ENCODE measurements around the gene ZBTB37. TPM values are rescaled to one million over a fixed set of nuclear protein-coding genes. Genes with fewer than 3 reads are reported as not detected.

The ZBTB37 gene
- total RNA-seq, 6 experiments from 2014 or later = 2.8 to 6.1 (median 4.7) TPM

DNA sequence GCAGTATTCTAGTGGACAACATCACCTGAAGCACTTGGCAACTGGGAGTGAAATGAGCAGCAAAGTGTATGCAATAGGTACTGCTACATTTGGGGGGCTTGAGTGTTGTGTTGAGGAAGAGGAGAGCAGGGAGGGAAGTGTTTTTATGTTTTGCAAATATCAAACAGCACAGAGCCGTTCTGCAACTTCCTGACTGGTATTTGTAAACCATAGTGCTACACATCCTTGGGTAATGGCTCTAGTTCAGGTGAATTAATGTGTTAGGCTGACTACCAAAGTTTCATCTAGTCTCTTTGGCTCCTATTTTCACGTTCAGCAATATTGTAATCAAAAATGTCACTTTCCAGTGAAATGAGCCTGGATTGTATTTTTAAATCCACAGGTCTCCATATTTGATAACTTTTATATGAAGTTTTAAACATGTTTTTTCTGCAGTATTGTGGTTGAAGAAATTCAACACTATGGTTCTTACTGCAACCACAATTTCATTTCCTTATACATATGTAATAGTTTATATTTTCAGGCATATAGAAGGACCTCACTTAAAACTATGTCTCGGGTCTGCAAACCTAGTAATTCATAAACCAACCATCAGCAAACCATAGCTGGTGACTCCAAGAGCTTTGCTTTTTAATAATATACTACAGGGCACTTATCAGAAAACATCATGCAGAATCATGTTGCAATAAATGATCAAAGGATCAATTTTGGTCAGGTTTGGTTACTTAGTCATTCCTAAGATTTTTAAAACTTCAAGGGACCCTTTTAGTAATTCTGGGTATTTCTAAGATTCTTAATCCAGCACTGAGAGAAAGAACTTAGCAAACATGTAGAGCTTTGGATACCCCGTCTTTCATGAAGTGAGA is 18.8 kb downstream of the ZBTB37 start:
- H3K27me3 ChIP-seq = no peaks in the 10 kb centered on the region
- TF ChIP-seq, protein P1, sequence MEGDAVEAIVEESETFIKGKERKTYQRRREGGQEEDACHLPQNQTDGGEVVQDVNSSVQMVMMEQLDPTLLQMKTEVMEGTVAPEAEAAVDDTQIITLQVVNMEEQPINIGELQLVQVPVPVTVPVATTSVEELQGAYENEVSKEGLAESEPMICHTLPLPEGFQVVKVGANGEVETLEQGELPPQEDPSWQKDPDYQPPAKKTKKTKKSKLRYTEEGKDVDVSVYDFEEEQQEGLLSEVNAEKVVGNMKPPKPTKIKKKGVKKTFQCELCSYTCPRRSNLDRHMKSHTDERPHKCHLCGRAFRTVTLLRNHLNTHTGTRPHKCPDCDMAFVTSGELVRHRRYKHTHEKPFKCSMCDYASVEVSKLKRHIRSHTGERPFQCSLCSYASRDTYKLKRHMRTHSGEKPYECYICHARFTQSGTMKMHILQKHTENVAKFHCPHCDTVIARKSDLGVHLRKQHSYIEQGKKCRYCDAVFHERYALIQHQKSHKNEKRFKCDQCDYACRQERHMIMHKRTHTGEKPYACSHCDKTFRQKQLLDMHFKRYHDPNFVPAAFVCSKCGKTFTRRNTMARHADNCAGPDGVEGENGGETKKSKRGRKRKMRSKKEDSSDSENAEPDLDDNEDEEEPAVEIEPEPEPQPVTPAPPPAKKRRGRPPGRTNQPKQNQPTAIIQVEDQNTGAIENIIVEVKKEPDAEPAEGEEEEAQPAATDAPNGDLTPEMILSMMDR (IDR thresholded peaks at IDR 0.05) = no peak
- no peak for TF ChIP-seq POLR2A (IDR thresholded peaks at IDR 0.05)
- H3K9me3 ChIP-seq = no peaks in the 10 kb centered on the region
- peaks cover 0 to 6% (median 2%) of the 10 kb centered on the region in 4 donors for H3K36me3 ChIP-seq
- no peak for DNase-seq
- H3K27ac ChIP-seq = no peak overlapping the region
- whole genome bisulfite sequencing (ENCODE audit: insufficient coverage, low coverage, low lambda C conversion rate, missing lambda C conversion rate) = 67% methylated on average over 4 of the region's 4 CpGs
- H3K4me1 ChIP-seq = no peaks in the 10 kb centered on the region
- no peak for ATAC-seq
- H3K4me3 ChIP-seq = no peak overlapping the region
- intact Hi-C loops (cut with DNase I) = no loop called here

DNA sequence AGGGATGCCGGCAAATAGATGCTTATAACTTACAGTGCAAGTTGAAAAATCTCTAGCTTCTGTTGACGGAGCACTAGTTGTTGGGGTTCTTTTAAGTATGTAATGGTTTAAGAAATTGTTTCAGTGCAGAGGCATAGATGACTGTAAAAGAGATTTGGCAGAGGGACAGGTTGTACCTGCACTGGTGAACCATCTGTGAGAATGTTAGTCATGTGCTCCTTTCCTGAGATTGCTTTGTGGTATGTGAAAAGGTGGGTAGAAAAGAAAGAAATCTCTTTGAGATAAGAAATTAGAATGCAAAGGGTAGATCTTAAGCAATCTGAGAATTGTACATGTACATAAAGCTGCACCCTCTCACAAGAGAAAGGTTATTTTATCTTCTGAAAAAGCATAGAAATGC is 19.4 kb downstream of the ZBTB37 start:
- H3K4me1 ChIP-seq = no peaks in the 10 kb centered on the region
- intact Hi-C loops (cut with DNase I) = no loop called here
- H3K9me3 ChIP-seq = no peaks in the 10 kb centered on the region
- TF ChIP-seq, protein P1 (IDR thresholded peaks at IDR 0.05) = no peak
- no peak for TF ChIP-seq POLR2A (IDR thresholded peaks at IDR 0.05)
- H3K36me3 ChIP-seq = peaks cover 0 to 6% (median 2%) of the 10 kb centered on the region in 4 donors
- ATAC-seq = no peak
- DNase-seq = no peak
- H3K27me3 ChIP-seq = no peaks in the 10 kb centered on the region
- no peak overlapping the region for H3K27ac ChIP-seq
- no peak overlapping the region for H3K4me3 ChIP-seq
- WGBS (ENCODE audit: insufficient coverage, low coverage, low lambda C conversion rate, missing lambda C conversion rate) = 94% methylated on average over 2 of the region's 2 CpGs

DNA sequence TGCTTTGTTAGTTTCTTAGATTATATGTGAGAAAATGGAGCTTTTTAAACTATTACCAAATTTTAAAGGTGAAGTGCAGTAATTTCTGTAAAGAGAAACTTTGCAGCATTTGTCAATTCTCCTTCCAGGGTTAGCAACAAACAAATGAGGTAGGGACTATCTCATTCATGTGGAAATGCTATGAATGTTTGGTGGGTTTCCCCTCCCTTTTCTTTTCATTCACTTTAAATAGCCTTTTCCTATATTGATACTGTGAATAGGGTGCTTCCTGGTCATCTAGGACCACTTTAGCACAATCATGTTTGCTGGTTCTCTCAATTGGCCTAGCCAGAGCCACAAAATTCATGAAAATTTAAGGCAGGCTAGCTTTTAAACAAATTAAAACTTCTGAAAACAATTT is 20.6 kb downstream of the ZBTB37 start:
- TF ChIP-seq POLR2A (IDR thresholded peaks at IDR 0.05) = no peak
- TF ChIP-seq, protein P1 (IDR thresholded peaks at IDR 0.05) = no peak
- Histone ChIP-seq H3K27me3 (no peaks in the 10 kb centered on the region), H3K9me3 (no peaks in the 10 kb centered on the region), H3K4me1 (no peaks in the 10 kb centered on the region), H3K27ac (no peak overlapping the region), H3K36me3 (peaks cover 0 to 6% (median 2%) of the 10 kb centered on the region in 4 donors), H3K4me3 (no peak overlapping the region)
- DNase-seq = no peak
- intact Hi-C loops (cut with DNase I) = no loop called here
- ATAC-seq = no peak

DNA sequence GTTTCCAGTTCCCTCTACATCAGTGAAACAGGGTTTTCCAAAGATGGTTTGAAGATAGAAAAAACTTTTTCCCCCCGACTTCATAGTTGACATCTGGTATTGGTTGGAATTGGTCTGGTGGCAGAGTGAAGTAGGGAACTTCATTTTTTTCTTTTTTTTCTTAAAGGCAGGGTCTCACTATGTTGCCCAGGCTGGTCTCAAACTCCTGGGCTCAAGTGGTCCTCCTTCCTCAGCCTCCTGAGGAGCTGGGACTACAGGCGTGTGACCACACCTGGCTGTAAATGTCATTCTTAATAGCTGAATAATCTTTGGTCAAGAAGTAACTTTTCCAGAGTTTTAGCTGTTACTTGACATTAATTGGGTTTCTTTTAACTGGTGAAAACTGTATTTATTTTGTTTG is 21.7 kb downstream of the ZBTB37 start:
- Histone ChIP-seq H3K4me3 (no peak overlapping the region), H3K4me1 (no peaks in the 10 kb centered on the region), H3K27ac (no peak overlapping the region), H3K27me3 (no peaks in the 10 kb centered on the region), H3K9me3 (no peaks in the 10 kb centered on the region), H3K36me3 (peaks cover 0 to 6% (median 2%) of the 10 kb centered on the region in 4 donors)
- ATAC-seq (no peak), DNase-seq (no peak)
- TF ChIP-seq, protein P1 (IDR thresholded peaks at IDR 0.05) = no peak
- TF ChIP-seq POLR2A (IDR thresholded peaks at IDR 0.05) = no peak
- 91% methylated on average over 2 of the region's 2 CpGs for WGBS (ENCODE audit: insufficient coverage, low coverage, low lambda C conversion rate, missing lambda C conversion rate)
- intact Hi-C loops (cut with DNase I) = no loop called here

Measured in right lobe of liver (tissue), 6 donors.